IPS-15b (cell line): ENCODE data around the gene PMPCA.
A peak's percentile ranks its signal among the peaks of the same experiment; 100 is the strongest.

ENCODE experiments used
- H3K27me3 ChIP-seq: one replicate; pipeline ENCODE4 v1.6.1; 2013; ENCODE audit warnings: low read length; ENCODE audit not compliant: control insufficient read depth, insufficient read depth
- H3K36me3 ChIP-seq: one replicate; pipeline ENCODE4 v1.6.1; 2013; ENCODE audit warnings: low read length; ENCODE audit not compliant: control insufficient read depth, insufficient read depth
- H3K4me1 ChIP-seq: one replicate; pipeline ENCODE4 v1.6.1; 2013; ENCODE audit warnings: mild to moderate bottlenecking, low read length; ENCODE audit not compliant: control insufficient read depth, insufficient read depth
- H3K4me3 ChIP-seq: one replicate; pipeline ENCODE4 v1.5.1; 2013; ENCODE audit warnings: low read depth, low read length
- H3K9ac ChIP-seq: one replicate; pipeline ENCODE4 v1.6.1; 2013; ENCODE audit warnings: low read depth, mild to moderate bottlenecking, low read length
- H3K9me3 ChIP-seq: one replicate; pipeline ENCODE4 v1.6.1; 2013; ENCODE audit warnings: mild to moderate bottlenecking, low read length; ENCODE audit not compliant: control insufficient read depth, insufficient read depth

PMPCA gene

GRCh38 chr9:136436055-136436634, 25.7 kb downstream of the PMPCA start:
- H3K9me3 ChIP-seq: no peaks in the 10 kb centered on the region
- H3K4me3 ChIP-seq: no peak overlapping the region
- H3K36me3 ChIP-seq: peaks cover 10% of the 10 kb centered on the region
- no peaks in the 10 kb centered on the region for H3K4me1 ChIP-seq
- no peaks in the 10 kb centered on the region for H3K27me3 ChIP-seq
- no peak overlapping the region for H3K9ac ChIP-seq

DNA sequence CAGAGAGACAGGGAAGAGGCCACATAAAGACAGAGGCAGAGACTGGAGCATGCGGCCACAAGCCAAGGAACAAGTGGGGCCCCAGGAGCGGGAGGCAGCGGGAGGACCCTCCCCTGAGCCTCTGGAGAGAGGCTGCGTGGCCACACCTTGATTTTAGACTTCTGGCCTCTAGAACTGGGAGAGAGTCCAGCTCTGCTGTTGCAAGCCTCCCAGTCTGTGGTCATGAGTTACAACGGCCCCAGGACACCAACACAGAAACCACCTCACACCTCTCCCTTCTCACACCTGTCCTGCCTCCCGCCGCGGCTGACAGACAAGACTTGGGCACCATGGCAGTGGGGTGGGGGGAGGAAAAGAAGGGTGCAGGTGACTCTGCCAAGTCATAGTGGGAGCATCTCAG, 27.0 kb downstream of the PMPCA start:
- Histone ChIP-seq H3K27me3 (no peaks in the 10 kb centered on the region), H3K36me3 (peaks cover 21% of the 10 kb centered on the region), H3K4me1 (no peaks in the 10 kb centered on the region), H3K9me3 (no peaks in the 10 kb centered on the region), H3K4me3 (peak overlapping the region; percentile 13), H3K9ac (no peak overlapping the region)

- Histone ChIP-seq H3K9me3 (no peaks in the 10 kb centered on the region), H3K4me3 (peak overlapping the region; percentile 58), H3K36me3 (peaks cover 27% of the 10 kb centered on the region), H3K27me3 (no peaks in the 10 kb centered on the region), H3K4me1 (no peaks in the 10 kb centered on the region), H3K9ac (peak overlapping the region; percentile 73)
Observed at GRCh38 chr9:136437839-136438547, 27.5 kb downstream of the PMPCA start.

GRCh38 chr9:136438548-136439480, 28.4 kb downstream of the PMPCA start:
- H3K9ac ChIP-seq: peak overlapping the region; percentile 73
- H3K4me3 ChIP-seq: peak overlapping the region; percentile 58
- H3K9me3 ChIP-seq: no peaks in the 10 kb centered on the region
- H3K36me3 ChIP-seq: peaks cover 30% of the 10 kb centered on the region
- H3K27me3 ChIP-seq: no peaks in the 10 kb centered on the region
- H3K4me1 ChIP-seq: no peaks in the 10 kb centered on the region

GRCh38 chr9:136439481-136440408, 29.3 kb downstream of the PMPCA start, which contains the start of gene INPP5E:
Gene INPP5E (minus strand): TSS chr9:136439845. CDS start chr9:136439419, 426 bp downstream.
- H3K9ac ChIP-seq: peak within 1 kb of the TSS; percentile 73
- no peaks in the 10 kb centered on the region for H3K27me3 ChIP-seq
- H3K9me3 ChIP-seq: no peaks in the 10 kb centered on the region
- H3K4me1 ChIP-seq: no peaks in the 10 kb centered on the region
- H3K36me3 ChIP-seq: peaks cover 34% of the 10 kb centered on the region
- H3K4me3 ChIP-seq: peak within 1 kb of the TSS; percentile 58

- no peaks in the 10 kb centered on the region for H3K9me3 ChIP-seq
- H3K27me3 ChIP-seq: no peaks in the 10 kb centered on the region
- H3K4me1 ChIP-seq: no peaks in the 10 kb centered on the region
- H3K4me3 ChIP-seq: no peak overlapping the region
- H3K9ac ChIP-seq: no peak overlapping the region
- H3K36me3 ChIP-seq: peaks cover 43% of the 10 kb centered on the region
Observed at GRCh38 chr9:136441191-136441680, 30.8 kb downstream of the PMPCA start.

GRCh38 chr9:136441681-136442245, 31.3 kb downstream of the PMPCA start:
- no peak overlapping the region for H3K9ac ChIP-seq
- H3K4me3 ChIP-seq: no peak overlapping the region
- no peaks in the 10 kb centered on the region for H3K9me3 ChIP-seq
- H3K27me3 ChIP-seq: no peaks in the 10 kb centered on the region
- peaks cover 47% of the 10 kb centered on the region for H3K36me3 ChIP-seq
- no peaks in the 10 kb centered on the region for H3K4me1 ChIP-seq

DNA sequence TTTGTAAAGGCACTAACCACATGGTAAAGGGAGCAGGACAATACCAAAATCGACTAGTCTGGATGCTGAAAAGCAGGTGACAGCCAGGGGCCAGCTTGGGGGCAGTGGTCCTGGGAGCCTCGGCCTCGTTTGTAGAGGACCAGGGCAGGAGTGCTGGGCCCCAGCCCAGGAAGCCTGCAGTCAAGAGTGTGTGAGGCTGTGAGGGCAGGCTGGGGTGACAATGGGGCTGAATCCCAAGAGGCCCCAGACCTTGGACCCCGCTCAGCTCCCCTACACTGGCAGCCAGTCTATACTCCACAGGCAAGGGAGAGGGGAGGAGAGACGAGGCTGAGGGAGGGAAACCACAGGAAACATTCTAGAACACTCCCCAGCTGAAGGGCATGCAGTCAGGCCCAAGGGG, 31.8 kb downstream of the PMPCA start:
- Histone ChIP-seq H3K27me3 (no peaks in the 10 kb centered on the region), H3K4me3 (no peak overlapping the region), H3K4me1 (no peaks in the 10 kb centered on the region), H3K36me3 (peaks cover 52% of the 10 kb centered on the region), H3K9ac (no peak overlapping the region), H3K9me3 (no peaks in the 10 kb centered on the region)

DNA sequence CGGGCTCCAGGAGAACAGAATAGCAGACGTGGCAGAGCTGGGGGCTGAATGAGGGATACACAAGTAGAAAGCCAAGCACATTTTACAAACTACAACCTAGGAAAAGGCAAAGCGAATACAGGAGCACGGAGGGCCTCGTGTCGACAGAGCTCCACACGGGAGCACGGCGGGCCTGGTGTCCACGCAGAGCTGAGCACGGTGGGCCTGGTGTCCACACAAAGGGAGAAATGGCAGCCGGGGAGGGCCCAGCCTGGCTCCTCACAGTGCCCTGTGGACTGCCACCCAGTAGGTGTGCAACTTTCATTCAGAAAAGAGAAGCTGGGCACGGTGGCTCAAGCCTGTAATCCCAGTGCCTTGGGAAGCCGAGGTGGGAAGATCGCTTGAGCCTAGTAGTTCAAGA, 32.6 kb downstream of the PMPCA start:
- no peaks in the 10 kb centered on the region for H3K27me3 ChIP-seq
- no peaks in the 10 kb centered on the region for H3K9me3 ChIP-seq
- no peaks in the 10 kb centered on the region for H3K4me1 ChIP-seq
- H3K9ac ChIP-seq: no peak overlapping the region
- H3K4me3 ChIP-seq: no peak overlapping the region
- peaks cover 57% of the 10 kb centered on the region for H3K36me3 ChIP-seq

DNA sequence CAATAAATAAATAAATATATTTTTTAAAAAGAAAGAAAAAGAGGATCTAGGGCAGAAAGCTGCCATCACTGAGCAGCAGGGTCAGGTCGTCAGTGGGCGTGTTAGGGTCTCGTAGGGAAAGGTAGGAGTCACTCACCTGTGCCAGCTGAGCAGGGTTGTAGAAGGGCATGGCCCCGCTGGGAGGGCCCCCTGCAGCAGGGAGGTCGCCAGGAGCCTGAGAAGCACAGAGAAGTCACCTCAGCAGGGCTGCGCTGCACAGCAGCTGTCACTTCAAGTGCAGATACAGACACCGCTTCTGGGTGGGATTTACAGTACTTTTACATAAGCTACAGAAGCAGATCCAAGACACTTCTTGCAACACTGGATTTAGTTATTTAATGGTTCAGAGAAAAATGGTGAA, 33.2 kb downstream of the PMPCA start:
- H3K27me3 ChIP-seq: no peaks in the 10 kb centered on the region
- peaks cover 62% of the 10 kb centered on the region for H3K36me3 ChIP-seq
- no peaks in the 10 kb centered on the region for H3K9me3 ChIP-seq
- no peak overlapping the region for H3K9ac ChIP-seq
- no peak overlapping the region for H3K4me3 ChIP-seq
- H3K4me1 ChIP-seq: no peaks in the 10 kb centered on the region
